Uterus (tissue), 2 donors: ENCODE measurements around the gene MAP2K2.

Source experiments
- POLR2A ChIP-seq, 2 donors: fragments of 450-650 bp; IDR thresholded peaks; one replicate each; pipeline ENCODE4 v1.6.1; 2016; ENCODE audit warnings: antibody characterized with exemption in 2 of 2, mild to moderate bottlenecking in 1 of 2, moderate library complexity in 1 of 2
- TF ChIP-seq, protein P1 (sequence below), 4 experiments: fragments of 200-600 bp in 2 of 4; fragments of 450-650 bp in 2 of 4; sonication (generic) in 2 of 4; IDR thresholded peaks; one replicate each; pipeline ENCODE4 v1.5.1; 2016 to 2019; ENCODE audit warnings: antibody characterized with exemption in 4 of 4, mild to moderate bottlenecking in 2 of 4, moderate library complexity in 1 of 4

DNA sequence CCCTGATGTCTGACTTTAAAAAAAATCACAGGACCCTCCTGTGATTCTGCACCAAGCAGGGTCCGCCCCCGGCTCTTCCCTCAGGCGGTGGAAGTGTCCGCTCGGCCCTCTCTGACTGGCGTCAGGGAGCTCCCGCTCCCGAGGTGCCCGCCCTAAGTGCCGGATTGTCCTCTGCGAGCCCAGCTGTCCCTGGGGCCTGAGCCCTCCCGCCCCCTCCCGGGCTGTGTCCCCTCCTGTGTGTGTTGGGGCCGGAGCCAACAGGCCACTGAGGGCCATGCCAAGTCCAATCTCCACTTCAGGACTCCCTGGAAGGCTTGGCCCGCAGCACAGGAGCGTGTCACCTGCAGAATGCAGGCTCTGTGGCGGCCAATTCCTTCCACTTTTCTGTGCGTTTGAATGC, 25.4 kb downstream of the MAP2K2 start:
- TF ChIP-seq, protein P1, sequence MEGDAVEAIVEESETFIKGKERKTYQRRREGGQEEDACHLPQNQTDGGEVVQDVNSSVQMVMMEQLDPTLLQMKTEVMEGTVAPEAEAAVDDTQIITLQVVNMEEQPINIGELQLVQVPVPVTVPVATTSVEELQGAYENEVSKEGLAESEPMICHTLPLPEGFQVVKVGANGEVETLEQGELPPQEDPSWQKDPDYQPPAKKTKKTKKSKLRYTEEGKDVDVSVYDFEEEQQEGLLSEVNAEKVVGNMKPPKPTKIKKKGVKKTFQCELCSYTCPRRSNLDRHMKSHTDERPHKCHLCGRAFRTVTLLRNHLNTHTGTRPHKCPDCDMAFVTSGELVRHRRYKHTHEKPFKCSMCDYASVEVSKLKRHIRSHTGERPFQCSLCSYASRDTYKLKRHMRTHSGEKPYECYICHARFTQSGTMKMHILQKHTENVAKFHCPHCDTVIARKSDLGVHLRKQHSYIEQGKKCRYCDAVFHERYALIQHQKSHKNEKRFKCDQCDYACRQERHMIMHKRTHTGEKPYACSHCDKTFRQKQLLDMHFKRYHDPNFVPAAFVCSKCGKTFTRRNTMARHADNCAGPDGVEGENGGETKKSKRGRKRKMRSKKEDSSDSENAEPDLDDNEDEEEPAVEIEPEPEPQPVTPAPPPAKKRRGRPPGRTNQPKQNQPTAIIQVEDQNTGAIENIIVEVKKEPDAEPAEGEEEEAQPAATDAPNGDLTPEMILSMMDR (IDR thresholded peaks at IDR 0.05), result no peak
- no peak for TF ChIP-seq POLR2A (IDR thresholded peaks at IDR 0.05)
